Keratinocyte (primary cell): Measurements from ENCODE around the gene KRT8. TPM values are rescaled to one million over a fixed set of nuclear protein-coding genes. Genes with fewer than 3 reads are reported as not detected.

Experiments used
- DNase-seq: peaks from one replicate; pipeline ENCODE4 v3.0.0-alpha.2; 2011; ENCODE audit warnings: low read depth, missing footprints, low spot score
- FAIRE-seq: peaks from 2 replicates; lab custom pipeline; 2011; peaks lifted over from hg19 to GRCh38; lab: Jason Lieb, UNC
- H2AFZ ChIP-seq: 2 replicates; pipeline ENCODE4 v1.6.0; 2012; ENCODE audit warnings: low read length, control low read depth, inconsistent platforms; ENCODE audit not compliant: control insufficient read depth
- H3K27ac ChIP-seq: 2 replicates; pipeline ENCODE4 v1.5.1; 2011; ENCODE audit warnings: low read length; ENCODE audit not compliant: control insufficient read depth, insufficient read depth
- H3K27me3 ChIP-seq: 3 replicates; pipeline ENCODE4 v1.6.0; 2011; ENCODE audit warnings: low read length; ENCODE audit not compliant: control insufficient read depth, insufficient read depth; ENCODE audit errors: extremely low read depth
- H3K36me3 ChIP-seq, 2 experiments: 2 replicates in 1 of 2; 3 replicates in 1 of 2; pipeline ENCODE4 v1.5.1; 2011; ENCODE audit warnings: low read length in 2 of 2, mild to moderate bottlenecking in 1 of 2; ENCODE audit not compliant: control insufficient read depth in 2 of 2, insufficient read depth in 2 of 2; ENCODE audit errors: extremely low read depth in 1 of 2
- H3K4me1 ChIP-seq: 3 replicates; pipeline ENCODE4 v1.5.1; 2011; ENCODE audit warnings: low read length; ENCODE audit not compliant: control insufficient read depth, insufficient read depth; ENCODE audit errors: extremely low read depth
- H3K4me2 ChIP-seq: 3 replicates; pipeline ENCODE4 v1.6.0; 2011; ENCODE audit warnings: low read depth, low read length; ENCODE audit not compliant: control insufficient read depth, insufficient read depth; ENCODE audit errors: extremely low read depth
- H3K4me3 ChIP-seq, 3 experiments: fragments of 200-600 bp in 1 of 3; sonication (generic) in 1 of 3; 2 replicates in 2 of 3; 3 replicates in 1 of 3; pipeline ENCODE4 v1.5.1; 2011 to 2016; ENCODE audit warnings: low read length in 3 of 3, mild to moderate bottlenecking in 3 of 3, control low read depth in 2 of 3, inconsistent platforms in 1 of 3, low read depth in 1 of 3, mixed read lengths in 1 of 3, mixed run types in 1 of 3, moderate library complexity in 1 of 3; ENCODE audit not compliant: control insufficient read depth in 2 of 3, insufficient read depth in 2 of 3; ENCODE audit errors: extremely low read depth in 1 of 3
- H3K79me2 ChIP-seq: 2 replicates; pipeline ENCODE4 v1.6.0; 2012; ENCODE audit warnings: low read length; ENCODE audit not compliant: control insufficient read depth, insufficient read depth
- H3K9ac ChIP-seq: 3 replicates; pipeline ENCODE4 v1.6.0; 2011; ENCODE audit warnings: low read length; ENCODE audit not compliant: control insufficient read depth, insufficient read depth; ENCODE audit errors: extremely low read depth
- H3K9me1 ChIP-seq: 3 replicates; pipeline ENCODE4 v1.6.0; 2011; ENCODE audit warnings: low read length; ENCODE audit not compliant: control insufficient read depth, insufficient read depth; ENCODE audit errors: extremely low read depth
- H3K9me3 ChIP-seq: 2 replicates; pipeline ENCODE4 v1.5.1; 2012; ENCODE audit warnings: low read depth, low read length; ENCODE audit not compliant: control insufficient read depth
- H4K20me1 ChIP-seq: 3 replicates; pipeline ENCODE4 v1.6.0; 2011; ENCODE audit warnings: low read length; ENCODE audit not compliant: control insufficient read depth, insufficient read depth; ENCODE audit errors: extremely low read depth
- CTCF ChIP-seq, 3 experiments: IDR thresholded peaks in 1 of 3; conservative IDR thresholded peaks in 1 of 3; optimal IDR thresholded peaks in 1 of 3; 2 replicates in 2 of 3; 3 replicates in 1 of 3; pipeline versions ENCODE3 to v1.5.1; 2011; ENCODE audit warnings: low read length in 3 of 3, mild to moderate bottlenecking in 3 of 3, moderate library complexity in 2 of 3, control low read depth in 1 of 3, inconsistent platforms in 1 of 3; ENCODE audit not compliant: insufficient read depth in 2 of 3; ENCODE audit errors: extremely low read depth in 1 of 3
- EZH2 ChIP-seq: IDR thresholded peaks from one replicate; pipeline ENCODE4 v1.6.1; 2012; ENCODE audit warnings: inconsistent platforms, mild to moderate bottlenecking, low read length, moderate library complexity
- dilution Hi-C: fragments of 300-500 bp; cut with MboI; formaldehyde crosslinking; loops from one replicate; pipeline ENCODE4 v1.7.0; 2020; ENCODE audit warnings: low sequenced_read_pairs; ENCODE audit not compliant: extremely low pct_ligation_motif_present
- polyA plus RNA-seq, 5 experiments: library from polyadenylated mRNA; depleted of rRNA in 3 of 5; stranded (reverse) in 3 of 5; stranded (forward) in 1 of 5; unstranded in 1 of 5; fragments of >200 nt; gene quantifications; 1 replicate in 1 of 5; 2 replicates in 3 of 5; 3 replicates in 1 of 5; pipeline versions ENCODE4 v1.2.1 to v1.2.3, GENCODE V29; 2011 to 2012; ENCODE audit warnings: missing spikeins in 2 of 5, low read depth in 1 of 5, low replicate concordance in 1 of 5

KRT8 gene
- polyA plus RNA-seq, 1 donor (not counting 4 experiments of a cell fraction or from before 2014, with no cell fraction given), result 151 TPM

DNA sequence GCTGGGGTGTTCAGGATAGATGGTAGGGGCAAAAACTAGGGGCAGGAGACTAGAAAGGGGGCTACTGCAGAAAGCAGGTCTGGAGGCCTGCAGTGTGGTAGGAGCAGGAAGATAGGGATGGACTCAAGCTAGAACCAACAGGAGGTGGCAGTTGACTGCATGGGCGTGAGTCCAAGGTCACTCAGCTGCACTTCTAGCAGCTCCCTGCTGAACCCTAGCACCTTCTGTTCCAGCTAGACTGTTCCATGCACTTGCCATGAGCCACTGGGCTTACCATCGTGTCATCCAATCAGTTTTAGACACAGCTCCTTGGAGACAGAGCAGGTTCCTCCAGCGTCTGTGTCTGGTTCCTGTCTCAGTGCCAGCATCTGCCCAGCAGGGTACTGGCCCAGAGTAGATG, 11.3 kb upstream of the KRT8 start:
- no peak overlapping the region for H3K4me3 ChIP-seq
- H2AFZ ChIP-seq, result no peak overlapping the region
- H3K36me3 ChIP-seq, result no peaks in the 10 kb centered on the region
- dilution Hi-C loops, result no loop called here
- DNase-seq (no peak), FAIRE-seq (no peak)
- H3K9me1 ChIP-seq, result no peaks in the 10 kb centered on the region
- H4K20me1 ChIP-seq, result no peaks in the 10 kb centered on the region
- H3K9ac ChIP-seq, result no peak overlapping the region
- H3K4me1 ChIP-seq, result peaks cover 3% of the 10 kb centered on the region
- H3K27me3 ChIP-seq, result peaks cover 15% of the 10 kb centered on the region
- no peaks in the 10 kb centered on the region for H3K9me3 ChIP-seq
- H3K27ac ChIP-seq, result no peak overlapping the region
- H3K4me2 ChIP-seq, result no peak overlapping the region
- no peaks in the 10 kb centered on the region for H3K79me2 ChIP-seq
- TF ChIP-seq CTCF (optimal IDR thresholded peaks at IDR 0.05 in 1 of 3, IDR thresholded peaks at IDR 0.05 in 1 of 3, conservative IDR thresholded peaks at IDR 0.05 in 1 of 3; ENCODE audit: extremely low read depth in 1 of 3, insufficient read depth in 2 of 3, low read length in 3 of 3), result no peak

DNA sequence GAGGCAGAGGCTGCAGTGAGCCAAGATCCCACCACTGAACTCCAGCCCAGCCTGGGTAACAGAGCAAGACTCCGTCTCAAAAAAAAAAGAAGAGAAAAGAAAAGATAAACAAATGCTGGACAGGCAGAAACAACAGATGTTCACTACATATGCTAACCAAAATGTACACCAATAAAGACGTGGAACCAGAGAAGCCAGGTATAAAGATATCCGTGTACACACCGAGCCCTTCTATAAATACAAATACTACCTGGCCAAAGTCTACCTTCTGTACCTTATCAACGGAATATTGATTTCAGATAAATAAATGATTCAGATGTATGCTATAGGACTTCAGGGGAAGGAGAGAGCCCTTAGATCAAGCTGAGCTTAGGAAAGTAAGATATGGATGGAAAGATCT, 10.8 kb upstream of the KRT8 start:
- Histone ChIP-seq H4K20me1 (no peaks in the 10 kb centered on the region), H3K27ac (no peak overlapping the region), H3K79me2 (no peaks in the 10 kb centered on the region), H3K4me3 (no peak overlapping the region), H3K36me3 (no peaks in the 10 kb centered on the region), H3K9ac (no peak overlapping the region), H3K9me3 (no peaks in the 10 kb centered on the region), H3K27me3 (peaks cover 15% of the 10 kb centered on the region), H3K4me1 (peaks cover 3% of the 10 kb centered on the region), H3K9me1 (no peaks in the 10 kb centered on the region), H3K4me2 (no peak overlapping the region), H2AFZ (no peak overlapping the region)
- TF ChIP-seq CTCF (optimal IDR thresholded peaks at IDR 0.05 in 1 of 3, IDR thresholded peaks at IDR 0.05 in 1 of 3, conservative IDR thresholded peaks at IDR 0.05 in 1 of 3; ENCODE audit: extremely low read depth in 1 of 3, insufficient read depth in 2 of 3, low read length in 3 of 3) (no peak), EZH2 (no peak)
- FAIRE-seq (no peak), DNase-seq (no peak)
- dilution Hi-C loops, result no loop called here
